HG03135 (cell line): Measurements from ENCODE around the gene VASN.

Experiments used
- ATAC-seq: cut with Tn5 transposase; IDR thresholded peaks from one replicate; pipeline ENCODE4 v1.9.1; 2021; ENCODE audit warnings: mild to moderate bottlenecking, moderate library complexity; ENCODE audit not compliant: unreplicated experiment

The VASN gene

DNA sequence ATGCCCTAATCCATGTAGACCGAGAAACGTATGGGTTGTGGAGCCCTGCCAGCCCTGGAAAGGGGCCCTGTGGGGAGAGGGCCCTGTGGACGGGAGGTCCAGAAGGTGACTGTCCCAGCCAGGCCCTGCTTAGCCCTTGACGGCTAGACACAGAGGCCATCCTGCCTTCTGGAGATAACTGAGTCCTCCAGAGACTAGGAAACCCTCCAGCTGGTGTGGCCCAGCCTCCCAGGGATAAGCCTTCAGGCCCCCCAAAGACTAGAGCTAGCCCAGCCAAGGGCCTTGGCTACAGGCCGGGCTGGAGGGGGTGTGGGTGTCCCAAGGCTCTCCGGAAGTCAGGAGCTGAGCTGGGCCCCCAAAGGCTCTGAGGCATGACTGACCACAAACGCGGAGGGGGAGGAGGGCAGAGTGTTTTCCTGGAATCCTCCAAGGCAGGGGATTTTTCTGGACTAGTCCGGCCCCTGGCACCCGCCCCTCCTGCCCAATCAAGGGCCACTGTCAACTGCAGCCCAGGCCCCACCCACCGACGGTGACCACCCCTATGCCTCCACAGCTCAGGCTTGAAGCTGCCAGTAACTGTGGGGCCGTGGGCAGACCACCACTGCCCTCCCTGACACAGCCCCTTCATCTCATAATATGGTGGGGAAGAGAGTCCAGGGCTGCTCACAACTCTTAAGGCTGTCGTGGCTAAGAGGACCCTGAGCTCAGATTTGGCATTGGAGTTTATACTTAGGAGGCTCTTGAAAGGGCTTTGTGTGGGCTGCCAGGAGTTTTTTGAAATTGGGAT, 885 bp upstream of the VASN start:
- no peak for ATAC-seq

DNA sequence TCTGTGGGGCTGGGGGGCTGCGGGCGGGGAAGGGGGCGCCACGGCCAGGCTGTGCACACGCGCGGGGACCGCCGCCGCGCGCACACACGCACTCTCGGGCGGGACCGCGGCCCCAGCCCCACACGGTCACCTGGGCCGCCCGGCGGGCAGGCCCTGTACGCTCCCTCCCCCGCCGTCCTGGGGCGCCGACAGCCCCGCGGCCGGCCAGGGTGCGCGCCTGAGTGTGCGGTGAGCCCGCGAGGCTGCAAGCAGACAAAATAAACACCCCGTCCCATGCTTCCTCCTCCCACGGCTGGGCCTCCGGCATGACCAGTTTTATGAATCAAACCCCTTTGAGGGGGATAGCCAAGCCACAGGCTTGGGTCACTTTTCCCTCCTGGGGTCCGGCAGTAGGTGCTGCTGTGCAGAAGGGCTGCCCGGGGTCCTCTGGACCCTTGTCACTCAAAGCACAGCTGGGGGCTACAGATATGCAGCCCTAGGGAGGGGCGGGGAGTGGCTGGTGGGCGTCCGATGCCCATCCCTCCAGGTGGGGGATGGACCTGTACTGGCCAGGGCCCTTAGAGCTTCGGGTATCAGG, 441 bp downstream of the VASN start:
- peak; percentile 36 for ATAC-seq

DNA sequence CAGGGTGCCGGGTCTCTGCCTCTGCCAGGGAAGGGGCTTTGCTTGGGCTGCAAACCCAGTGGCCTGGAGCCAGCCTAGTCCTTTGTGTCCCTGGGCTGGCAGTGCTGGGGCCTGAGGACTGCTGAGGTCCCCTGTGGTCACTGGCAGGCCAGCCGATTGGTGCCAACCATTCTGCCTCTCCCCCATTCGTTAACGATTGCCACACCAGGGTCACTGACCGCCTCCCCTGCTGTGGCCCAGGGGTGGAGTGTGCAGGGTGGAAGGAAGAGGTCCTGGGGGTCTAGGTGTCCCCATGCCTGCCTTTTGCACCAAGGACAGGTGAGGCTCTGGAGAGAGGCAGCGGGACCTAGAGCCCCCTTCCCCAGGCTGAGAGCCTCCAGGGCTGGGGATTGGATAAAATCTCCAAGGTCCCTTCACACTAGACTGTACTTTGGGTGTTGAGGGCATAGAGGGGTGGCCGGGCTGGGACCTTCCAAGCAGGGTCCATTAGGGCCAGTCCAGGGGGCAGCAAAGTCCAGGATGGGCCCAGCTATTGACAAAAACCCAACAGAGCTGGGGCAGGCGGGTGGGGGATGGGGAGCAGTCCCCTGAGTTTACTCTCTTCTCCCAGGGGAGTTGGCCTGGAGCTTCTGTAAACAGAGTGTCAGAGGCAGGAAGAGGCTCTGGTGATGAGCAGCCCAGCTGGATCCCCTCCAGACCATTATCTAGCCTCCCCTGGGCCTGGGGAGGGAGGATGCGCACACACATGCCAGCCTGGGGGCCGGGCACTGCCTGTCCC, 1.1 kb downstream of the VASN start:
- no peak for ATAC-seq

DNA sequence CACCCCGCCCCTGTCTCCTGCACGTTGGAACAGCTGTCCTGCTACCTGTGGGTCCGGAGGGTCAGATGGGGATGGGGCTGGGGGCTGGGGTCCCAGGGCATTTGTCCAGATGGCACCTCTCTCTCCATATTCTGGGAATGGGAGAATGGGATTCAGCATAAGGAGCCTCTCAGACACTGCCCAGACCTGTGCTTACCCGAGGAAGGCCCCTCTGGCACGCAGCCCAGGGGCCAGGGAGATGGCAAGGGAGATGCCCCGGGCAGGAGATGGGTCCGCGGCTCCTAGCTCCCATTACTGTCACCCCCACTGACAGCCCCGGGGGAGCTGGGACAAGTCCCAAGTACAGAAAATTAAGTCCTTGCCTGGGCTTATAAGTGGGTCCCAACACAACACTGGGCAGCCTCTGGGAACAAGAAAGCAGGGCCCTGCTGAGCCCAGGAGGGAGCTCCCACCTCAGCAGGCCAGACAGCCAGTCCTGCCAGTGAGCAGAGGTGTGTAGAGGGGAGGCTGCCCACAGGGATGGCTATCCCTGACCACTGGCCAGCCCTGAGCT, 1.8 kb downstream of the VASN start:
- no peak for ATAC-seq

DNA sequence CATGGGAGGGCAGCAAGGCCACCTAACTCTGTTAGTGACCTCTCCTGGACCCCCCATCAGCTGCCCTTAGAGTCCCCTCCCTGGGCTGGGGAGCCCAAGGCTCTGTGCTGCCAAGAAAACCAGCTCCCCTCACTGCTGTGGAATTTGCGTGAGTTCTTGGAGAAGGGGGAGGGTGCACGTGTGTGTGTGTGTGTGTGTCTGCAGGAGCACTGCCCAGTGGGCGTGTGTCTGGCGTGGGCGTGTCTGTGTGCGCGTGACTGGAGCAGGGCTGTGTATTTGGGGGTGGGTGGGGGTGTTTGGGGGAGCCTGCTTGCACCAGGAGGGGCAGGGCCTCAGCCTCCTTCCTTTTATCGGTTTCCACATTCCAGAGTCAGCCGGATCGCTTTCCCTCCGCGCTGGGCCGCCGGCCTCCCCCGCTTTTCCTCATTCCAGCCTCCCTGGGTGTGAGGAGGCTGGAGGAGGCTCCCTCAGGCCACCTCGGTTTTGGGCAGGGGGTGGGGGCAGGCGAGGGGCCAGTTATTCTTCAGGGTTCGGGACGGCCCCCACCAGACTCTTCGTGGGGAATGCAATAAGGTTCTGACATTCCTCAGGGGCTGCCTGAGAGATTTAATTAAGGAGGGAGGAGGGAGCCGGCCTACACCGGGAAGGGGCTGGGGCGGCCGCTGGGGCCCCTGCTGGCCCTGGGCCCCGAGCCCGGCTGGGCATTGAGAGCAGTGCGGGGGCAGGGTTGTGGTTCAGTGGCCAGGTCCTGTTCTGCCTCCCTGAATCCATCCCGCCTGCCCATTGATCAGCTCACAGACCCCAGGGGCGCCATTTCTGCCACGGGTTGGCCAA, 2.5 kb downstream of the VASN start:
- ATAC-seq: no peak

DNA sequence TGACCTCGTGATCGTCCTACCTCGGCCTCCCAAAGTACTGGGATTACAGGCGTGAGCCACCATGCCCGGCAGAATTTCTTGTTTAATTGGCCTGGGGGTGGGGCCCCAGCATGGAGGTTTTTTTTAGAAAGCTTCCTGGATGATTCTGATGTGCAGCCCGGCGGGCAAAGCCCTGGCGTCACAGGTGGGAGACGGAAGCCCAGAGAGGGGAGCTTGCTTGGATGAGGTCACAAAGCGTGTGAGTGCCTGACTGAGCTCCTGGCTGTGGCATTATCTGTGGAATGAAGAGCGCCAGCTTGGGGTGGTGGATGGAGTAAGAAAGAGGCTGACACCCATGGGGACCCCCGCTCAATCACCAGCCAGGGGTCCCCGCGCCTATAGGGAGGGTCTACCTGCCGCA, 4.1 kb downstream of the VASN start:
- no peak for ATAC-seq

DNA sequence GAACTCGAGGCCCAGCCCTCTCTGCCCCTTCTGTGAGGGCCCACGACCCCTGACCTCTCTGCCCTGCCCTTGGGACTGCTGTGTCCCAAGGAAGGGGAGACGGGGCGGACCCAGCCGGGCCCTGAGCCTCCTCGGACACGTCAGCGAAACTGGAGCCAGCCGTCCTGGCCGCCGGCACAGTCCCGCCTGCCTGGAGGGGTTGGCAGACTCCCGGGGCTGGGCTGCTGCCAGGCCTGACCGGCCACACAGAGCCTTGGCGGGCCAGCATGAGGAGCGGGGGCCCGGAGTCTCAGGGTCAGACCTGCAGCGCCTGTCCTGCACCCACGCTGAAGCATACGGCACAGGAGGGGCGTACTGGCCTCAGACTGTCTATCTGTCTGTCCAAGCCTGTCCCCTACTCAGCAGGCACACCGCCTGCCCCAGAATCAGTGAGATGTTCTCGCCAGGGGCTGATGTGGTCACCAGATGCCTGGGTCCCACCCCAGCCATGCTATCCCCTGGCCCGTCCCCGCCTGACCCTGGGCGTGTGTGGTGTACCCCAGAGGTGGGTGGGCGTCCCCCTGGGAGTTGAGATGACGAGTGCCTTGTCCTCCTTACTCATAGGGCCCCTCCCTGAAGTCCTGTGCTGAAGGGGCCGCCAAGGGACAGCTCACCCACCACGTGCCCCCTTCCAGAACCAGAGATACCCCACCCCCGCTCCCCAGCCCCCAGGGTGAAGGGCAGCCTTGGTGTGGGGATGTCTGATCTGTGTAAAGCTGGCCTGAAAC, 4.7 kb downstream of the VASN start:
- ATAC-seq: no peak

DNA sequence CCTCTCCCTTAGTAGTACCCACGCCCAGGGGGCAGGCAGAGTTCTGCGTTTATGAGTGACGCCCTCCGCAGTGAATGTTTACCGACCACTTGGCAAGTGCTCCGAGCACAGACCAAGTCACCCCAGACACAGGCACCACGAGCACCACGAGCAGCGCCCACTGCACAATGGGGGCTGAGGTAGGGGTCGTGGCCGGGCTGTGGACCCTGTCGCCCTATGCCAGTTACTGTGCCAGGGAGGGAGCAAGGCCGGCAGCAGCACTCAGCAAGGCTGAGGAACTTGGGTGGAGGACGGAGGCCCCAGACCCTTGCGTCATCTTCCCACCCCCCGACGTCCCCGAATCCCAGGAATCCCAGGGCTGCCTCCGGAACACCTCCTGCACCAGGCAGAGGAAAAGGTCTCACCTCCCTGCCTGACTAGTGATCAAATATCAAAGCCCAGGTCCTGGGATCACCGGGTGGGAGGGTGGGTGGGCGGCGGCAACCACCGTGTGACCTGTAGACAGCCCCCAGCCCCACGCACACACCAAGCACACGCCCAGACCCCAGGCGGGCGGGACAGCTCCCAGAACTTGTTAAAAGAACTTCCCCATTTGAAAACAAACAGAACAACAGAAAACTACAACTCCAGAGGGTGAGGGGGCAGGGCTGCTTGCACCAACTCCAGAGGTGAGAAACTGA, 5.4 kb downstream of the VASN start:
- ATAC-seq: no peak

DNA sequence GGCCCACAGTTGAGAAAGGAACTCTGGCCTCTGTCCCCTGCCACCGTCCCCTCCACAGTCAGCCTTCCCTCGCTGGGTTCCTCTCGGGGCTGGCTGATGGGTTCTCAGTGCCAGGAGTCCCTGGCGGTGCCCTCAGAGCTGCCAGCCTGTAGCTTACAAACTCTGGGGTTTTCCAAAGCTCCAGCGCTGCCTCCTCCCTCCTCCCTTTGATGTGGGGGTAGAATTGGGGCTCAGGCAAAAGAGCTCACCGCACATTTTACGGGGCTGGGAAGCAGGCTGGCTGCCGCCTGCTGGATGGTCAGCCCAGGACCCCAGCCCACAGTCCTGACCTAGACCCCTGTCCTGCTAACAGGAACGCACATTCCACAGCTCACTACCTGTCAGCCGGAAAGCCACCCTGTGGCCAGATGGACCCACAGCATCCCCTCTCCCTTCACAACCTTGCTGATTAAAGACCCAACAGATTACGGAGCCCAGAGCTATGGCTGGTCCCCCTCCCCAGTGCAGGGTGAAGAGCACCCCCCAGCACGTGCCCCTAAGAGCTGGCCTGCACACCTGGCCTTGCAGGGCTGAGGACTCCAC, 6.0 kb downstream of the VASN start:
- ATAC-seq: no peak

DNA sequence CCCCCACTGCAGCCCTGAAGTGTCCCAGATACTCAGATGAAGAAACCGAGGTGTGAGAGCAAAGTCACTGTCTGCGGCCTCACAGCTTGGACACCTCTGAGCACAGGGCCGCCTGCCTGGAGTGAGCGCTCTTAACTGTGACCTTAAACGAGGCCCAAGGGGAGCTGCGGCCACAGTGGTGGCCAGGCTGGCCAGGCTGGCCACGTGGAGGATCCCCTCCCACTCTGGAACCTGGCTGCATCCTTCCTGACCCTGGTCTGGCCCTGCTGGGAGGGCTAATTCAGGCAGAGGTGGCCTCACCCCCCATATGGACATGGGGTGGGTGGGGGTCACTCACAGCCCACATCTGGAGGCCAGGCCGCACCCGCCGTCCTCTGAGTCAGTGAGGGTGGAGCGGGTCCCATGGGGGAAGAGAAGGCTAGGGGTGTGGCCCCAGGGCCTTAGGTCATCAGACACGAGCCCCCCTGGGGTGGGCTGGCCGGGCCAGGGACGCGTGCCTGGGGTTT, 6.6 kb downstream of the VASN start:
- ATAC-seq: no peak

DNA sequence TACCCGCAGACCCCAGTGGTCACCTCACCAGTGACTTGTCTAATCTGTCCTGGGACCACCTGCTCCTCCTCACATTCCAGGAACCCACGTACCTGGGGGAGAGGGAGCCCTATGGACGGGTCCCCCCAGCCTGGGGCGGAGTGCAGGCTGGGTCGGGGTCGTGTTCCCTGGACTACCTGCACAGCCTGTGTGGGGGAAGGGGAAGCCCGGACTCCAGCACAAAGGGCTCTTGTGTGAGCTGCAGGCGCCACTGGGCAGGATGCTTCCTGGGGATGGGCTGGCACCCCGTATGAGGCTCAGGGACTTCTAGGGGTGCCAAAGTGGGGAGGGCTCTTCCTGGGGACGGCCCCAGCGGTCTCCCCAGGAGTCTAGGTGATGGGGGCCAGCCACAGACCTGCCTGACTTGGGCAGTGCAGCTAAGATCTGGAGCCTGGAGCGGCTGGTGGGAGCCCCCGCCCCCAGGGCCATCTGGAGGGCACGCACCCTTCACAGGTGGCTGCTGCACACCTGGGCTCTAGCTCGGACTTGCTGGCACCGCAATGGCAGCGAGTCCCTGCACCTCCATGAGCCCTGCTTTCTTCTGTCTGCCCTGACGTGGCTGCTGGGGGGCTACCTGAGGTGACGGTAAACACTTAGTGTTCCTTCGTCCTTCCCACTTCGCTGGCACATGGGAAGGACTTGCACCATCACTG, 7.5 kb downstream of the VASN start:
- ATAC-seq: no peak

DNA sequence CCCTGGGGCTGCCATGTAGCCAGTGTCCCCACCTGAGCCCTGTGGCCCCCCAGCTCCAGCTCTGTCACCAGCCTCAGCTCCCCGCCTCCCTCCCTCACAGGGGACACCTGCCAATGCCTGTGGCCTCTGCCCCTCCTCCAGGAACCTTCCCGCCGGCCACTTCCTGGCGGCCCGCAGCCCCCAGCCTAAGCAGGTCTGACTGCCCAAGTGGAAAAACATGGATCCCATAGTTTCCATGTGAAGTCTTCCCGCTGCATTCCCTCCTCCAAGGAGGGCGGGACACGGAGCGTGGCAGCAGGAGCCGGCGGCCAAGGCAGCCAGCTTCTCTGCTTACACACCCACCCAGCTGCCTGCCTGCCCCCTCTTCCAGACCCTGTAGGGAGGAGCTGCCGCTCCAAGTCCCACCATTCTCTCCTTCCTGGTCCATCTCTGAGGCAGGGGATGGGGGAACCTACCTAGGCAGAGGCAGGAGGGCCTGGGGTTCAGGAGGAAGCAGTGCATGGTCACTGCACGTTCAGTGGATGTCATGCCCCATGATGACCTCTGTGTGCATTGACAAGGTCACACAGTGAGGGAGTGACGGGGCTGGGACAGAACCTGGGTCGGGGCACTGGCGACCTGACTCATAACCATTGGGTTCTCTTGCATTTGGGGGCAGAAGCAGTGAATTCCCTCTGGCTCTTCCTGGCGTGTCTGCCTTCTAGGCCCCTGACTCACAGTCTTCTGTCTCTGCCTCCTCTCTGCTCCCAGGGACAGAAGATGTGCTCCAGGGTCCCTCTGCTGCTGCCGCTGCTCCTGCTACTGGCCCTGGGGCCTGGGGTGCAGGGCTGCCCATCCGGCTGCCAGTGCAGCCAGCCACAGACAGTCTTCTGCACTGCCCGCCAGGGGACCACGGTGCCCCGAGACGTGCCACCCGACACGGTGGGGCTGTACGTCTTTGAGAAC, 8.7 kb downstream of the VASN start:
- ATAC-seq: no peak

DNA sequence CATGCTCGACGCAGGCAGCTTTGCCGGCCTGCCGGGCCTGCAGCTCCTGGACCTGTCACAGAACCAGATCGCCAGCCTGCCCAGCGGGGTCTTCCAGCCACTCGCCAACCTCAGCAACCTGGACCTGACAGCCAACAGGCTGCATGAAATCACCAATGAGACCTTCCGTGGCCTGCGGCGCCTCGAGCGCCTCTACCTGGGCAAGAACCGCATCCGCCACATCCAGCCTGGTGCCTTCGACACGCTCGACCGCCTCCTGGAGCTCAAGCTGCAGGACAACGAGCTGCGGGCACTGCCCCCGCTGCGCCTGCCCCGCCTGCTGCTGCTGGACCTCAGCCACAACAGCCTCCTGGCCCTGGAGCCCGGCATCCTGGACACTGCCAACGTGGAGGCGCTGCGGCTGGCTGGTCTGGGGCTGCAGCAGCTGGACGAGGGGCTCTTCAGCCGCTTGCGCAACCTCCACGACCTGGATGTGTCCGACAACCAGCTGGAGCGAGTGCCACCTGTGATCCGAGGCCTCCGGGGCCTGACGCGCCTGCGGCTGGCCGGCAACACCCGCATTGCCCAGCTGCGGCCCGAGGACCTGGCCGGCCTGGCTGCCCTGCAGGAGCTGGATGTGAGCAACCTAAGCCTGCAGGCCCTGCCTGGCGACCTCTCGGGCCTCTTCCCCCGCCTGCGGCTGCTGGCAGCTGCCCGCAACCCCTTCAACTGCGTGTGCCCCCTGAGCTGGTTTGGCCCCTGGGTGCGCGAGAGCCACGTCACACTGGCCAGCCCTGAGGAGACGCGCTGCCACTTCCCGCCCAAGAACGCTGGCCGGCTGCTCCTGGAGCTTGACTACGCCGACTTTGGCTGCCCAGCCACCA, 9.7 kb downstream of the VASN start:
- ATAC-seq: no peak

DNA sequence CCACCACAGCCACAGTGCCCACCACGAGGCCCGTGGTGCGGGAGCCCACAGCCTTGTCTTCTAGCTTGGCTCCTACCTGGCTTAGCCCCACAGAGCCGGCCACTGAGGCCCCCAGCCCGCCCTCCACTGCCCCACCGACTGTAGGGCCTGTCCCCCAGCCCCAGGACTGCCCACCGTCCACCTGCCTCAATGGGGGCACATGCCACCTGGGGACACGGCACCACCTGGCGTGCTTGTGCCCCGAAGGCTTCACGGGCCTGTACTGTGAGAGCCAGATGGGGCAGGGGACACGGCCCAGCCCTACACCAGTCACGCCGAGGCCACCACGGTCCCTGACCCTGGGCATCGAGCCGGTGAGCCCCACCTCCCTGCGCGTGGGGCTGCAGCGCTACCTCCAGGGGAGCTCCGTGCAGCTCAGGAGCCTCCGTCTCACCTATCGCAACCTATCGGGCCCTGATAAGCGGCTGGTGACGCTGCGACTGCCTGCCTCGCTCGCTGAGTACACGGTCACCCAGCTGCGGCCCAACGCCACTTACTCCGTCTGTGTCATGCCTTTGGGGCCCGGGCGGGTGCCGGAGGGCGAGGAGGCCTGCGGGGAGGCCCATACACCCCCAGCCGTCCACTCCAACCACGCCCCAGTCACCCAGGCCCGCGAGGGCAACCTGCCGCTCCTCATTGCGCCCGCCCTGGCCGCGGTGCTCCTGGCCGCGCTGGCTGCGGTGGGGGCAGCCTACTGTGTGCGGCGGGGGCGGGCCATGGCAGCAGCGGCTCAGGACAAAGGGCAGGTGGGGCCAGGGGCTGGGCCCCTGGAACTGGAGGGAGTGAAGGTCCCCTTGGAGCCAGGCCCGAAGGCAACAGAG, 10.5 kb downstream of the VASN start:
- ATAC-seq: no peak

DNA sequence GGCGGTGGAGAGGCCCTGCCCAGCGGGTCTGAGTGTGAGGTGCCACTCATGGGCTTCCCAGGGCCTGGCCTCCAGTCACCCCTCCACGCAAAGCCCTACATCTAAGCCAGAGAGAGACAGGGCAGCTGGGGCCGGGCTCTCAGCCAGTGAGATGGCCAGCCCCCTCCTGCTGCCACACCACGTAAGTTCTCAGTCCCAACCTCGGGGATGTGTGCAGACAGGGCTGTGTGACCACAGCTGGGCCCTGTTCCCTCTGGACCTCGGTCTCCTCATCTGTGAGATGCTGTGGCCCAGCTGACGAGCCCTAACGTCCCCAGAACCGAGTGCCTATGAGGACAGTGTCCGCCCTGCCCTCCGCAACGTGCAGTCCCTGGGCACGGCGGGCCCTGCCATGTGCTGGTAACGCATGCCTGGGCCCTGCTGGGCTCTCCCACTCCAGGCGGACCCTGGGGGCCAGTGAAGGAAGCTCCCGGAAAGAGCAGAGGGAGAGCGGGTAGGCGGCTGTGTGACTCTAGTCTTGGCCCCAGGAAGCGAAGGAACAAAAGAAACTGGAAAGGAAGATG, 11.2 kb downstream of the VASN start:
- no peak for ATAC-seq
